ENCODE results near the gene MGST3. TPM values are rescaled to one million over a fixed set of nuclear protein-coding genes. Genes with fewer than 3 reads are reported as not detected.

Gene MGST3
- polyA plus RNA-seq, 1 of the 3 experiments (the other 2 are of a cell fraction): 270 TPM

DNA sequence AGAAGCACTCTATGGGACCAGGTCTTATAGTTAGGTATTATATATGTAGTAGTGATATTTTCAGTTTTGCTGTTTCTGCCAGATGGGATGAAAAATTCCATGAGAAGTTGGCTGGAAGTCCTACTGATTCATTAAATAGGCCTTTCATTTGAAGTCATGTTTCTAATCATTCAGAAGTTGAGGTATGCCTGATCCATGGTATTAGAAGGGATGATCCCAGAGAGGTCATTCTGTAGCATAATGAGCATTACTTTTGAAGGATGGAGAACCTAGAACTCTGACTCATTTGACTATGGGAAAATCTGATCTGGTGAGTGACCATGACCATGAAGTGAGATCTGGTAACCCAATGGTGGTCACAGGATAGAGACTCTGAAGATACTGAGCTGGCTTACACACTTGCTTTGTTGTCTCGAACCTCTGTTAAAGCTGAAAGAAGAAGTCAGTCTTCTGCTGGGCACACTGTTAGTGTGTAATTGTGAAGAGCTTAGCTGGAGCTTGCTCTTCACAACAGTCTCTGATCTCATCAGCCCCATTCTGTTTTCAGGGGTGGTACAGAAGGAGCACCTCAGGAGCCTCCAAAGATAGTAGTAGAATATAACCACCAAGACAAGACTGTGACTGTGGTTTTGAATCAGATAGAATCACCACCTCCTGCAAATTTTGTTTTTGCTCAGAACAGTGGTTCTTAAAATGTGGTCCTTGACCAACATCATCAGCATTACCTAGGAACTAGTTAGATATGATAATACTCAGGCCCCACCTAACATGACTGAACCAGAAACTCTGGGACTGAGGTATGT is 9.0 kb downstream of the MGST3 start:
- POLR2A ChIA-PET: no interaction called here
- WGBS (ENCODE audit: low lambda C conversion rate): 100% methylated on average over 1 of the region's 1 CpG
- no peaks in the 10 kb centered on the region for H3K27me3 ChIP-seq (ENCODE audit: insufficient read depth)
- no peak for DNase-seq
- no peak overlapping the region for H3K4me3 ChIP-seq (ENCODE audit: low read depth in 2 of 2, low read length in 1 of 2)
- peaks cover 71% of the 10 kb centered on the region for H3K79me2 ChIP-seq (ENCODE audit: insufficient read depth)
- no peak for TF ChIP-seq USF2 (IDR thresholded peaks at IDR 0.05; ENCODE audit: borderline replicate concordance, low read depth, low read length)
- no peak overlapping the region for H3K27ac ChIP-seq (ENCODE audit: low read depth in 2 of 2, low read length in 1 of 2)
- CTCF ChIA-PET: interaction anchor here (0.9 kb wide), 1 partner anchor 103 kb away, joined by 3 read pairs; no protein-coding TSS in a partner anchor
- H3K4me1 ChIP-seq (ENCODE audit: control insufficient read depth in 1 of 2, insufficient read depth in 2 of 2, low read depth in 1 of 2, low read length in 1 of 2): peaks cover 5 to 6% of the 10 kb centered on the region in 2 experiments; a peak in 2 of 4 replicates
- no peaks in the 10 kb centered on the region for H3F3A ChIP-seq (replicated peaks; ENCODE audit: insufficient read depth)
- no peak overlapping the region for H3K9ac ChIP-seq
- peaks cover 17% of the 10 kb centered on the region for H4K20me1 ChIP-seq (ENCODE audit: insufficient read depth)
- H3K36me3 ChIP-seq (replicated peaks in 1 of 2; ENCODE audit: control insufficient read depth in 1 of 2, insufficient read depth in 2 of 2, low read length in 1 of 2): peaks cover 15 to 18% of the 10 kb centered on the region in 2 experiments
- no peaks in the 10 kb centered on the region for H3K9me2 ChIP-seq
- no peak overlapping the region for H3K4me2 ChIP-seq
- no peak overlapping the region for H2AFZ ChIP-seq (ENCODE audit: low read depth)
- H3K9me3 ChIP-seq: no peaks in the 10 kb centered on the region

DNA sequence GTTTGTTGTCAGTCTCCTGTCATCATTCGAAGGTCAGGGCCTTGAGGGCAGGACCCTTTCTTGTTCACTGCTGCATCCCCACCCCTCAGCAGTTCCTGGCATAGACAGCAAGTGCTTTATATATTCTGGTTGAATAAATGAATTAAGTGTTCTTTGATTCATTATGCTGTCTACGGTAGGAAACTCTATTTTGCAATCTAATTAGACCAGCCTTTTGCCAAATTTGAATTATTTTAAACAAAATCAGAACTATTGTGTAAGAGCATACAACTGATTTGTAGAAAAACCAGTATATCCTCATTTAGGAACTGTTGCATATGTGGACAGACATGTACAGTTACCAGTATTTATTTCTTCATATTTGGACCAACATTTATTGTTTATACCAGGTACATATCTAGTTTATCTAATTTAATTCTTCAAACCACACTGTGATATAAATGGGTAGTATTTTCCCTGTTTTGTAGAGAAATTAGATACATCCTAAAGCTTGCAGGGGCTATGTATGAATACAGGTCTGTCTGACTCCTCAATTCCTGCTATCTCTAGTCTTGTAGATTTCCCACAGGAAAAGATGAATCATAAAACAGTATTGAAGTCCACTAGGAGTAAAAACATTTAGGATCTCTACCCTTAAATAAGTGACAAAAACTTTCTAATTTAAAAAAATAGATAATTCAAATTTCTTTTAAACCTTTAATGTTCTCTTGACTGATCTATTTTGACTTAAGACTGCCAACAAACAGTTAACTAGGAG is 10.4 kb downstream of the MGST3 start:
- H3K27ac ChIP-seq (ENCODE audit: low read depth in 2 of 2, low read length in 1 of 2): no peak overlapping the region
- no peaks in the 10 kb centered on the region for H3F3A ChIP-seq (replicated peaks; ENCODE audit: insufficient read depth)
- no peaks in the 10 kb centered on the region for H3K9me2 ChIP-seq
- H3K9me3 ChIP-seq: no peaks in the 10 kb centered on the region
- H2AFZ ChIP-seq (ENCODE audit: low read depth): no peak overlapping the region
- peaks cover 79% of the 10 kb centered on the region for H3K79me2 ChIP-seq (ENCODE audit: insufficient read depth)
- H4K20me1 ChIP-seq (ENCODE audit: insufficient read depth): peaks cover 29% of the 10 kb centered on the region
- WGBS (ENCODE audit: low lambda C conversion rate): 43% methylated on average over 2 of the region's 2 CpGs
- no peak overlapping the region for H3K4me3 ChIP-seq (ENCODE audit: low read depth in 2 of 2, low read length in 1 of 2)
- ChIA-PET CTCF (no interaction called here), POLR2A (no interaction called here)
- H3K4me2 ChIP-seq: no peak overlapping the region
- peaks cover 7 to 19% of the 10 kb centered on the region in 2 experiments for H3K36me3 ChIP-seq (replicated peaks in 1 of 2; ENCODE audit: control insufficient read depth in 1 of 2, insufficient read depth in 2 of 2, low read length in 1 of 2)
- TF ChIP-seq RFX5 (IDR thresholded peaks at IDR 0.05; ENCODE audit: low read length) (no peak), ZBTB33 (IDR thresholded peaks at IDR 0.05; ENCODE audit: borderline replicate concordance, low read depth) (no peak), MXI1 (IDR thresholded peaks at IDR 0.05; ENCODE audit: low read depth, low read length) (no peak), POLR2AphosphoS5 (IDR thresholded peaks at IDR 0.05; ENCODE audit: low read depth, low read length) (no peak), FOXJ3 (CRISPR knock-in tag; IDR thresholded peaks at IDR 0.05) (no peak)
- H3K4me1 ChIP-seq (ENCODE audit: control insufficient read depth in 1 of 2, insufficient read depth in 2 of 2, low read depth in 1 of 2, low read length in 1 of 2): peaks cover 6 to 9% of the 10 kb centered on the region in 2 experiments; a peak in 2 of 4 replicates
- no peaks in the 10 kb centered on the region for H3K27me3 ChIP-seq (ENCODE audit: insufficient read depth)
- no peak for DNase-seq
- H3K9ac ChIP-seq: no peak overlapping the region
